Erythroblast (primary cell): ENCODE measurements around the gene BRD4.

ENCODE experiments used
- GATA1 ChIP-seq: IDR thresholded peaks from 2 replicates; pipeline ENCODE4 v1.6.1; 2011; ENCODE audit warnings: low read depth, mild to moderate bottlenecking, control low read depth, low read length, moderate library complexity
- POLR2A ChIP-seq: IDR thresholded peaks from 2 replicates; pipeline ENCODE4 v1.6.1; 2011; ENCODE audit warnings: mild to moderate bottlenecking, low read length

DNA sequence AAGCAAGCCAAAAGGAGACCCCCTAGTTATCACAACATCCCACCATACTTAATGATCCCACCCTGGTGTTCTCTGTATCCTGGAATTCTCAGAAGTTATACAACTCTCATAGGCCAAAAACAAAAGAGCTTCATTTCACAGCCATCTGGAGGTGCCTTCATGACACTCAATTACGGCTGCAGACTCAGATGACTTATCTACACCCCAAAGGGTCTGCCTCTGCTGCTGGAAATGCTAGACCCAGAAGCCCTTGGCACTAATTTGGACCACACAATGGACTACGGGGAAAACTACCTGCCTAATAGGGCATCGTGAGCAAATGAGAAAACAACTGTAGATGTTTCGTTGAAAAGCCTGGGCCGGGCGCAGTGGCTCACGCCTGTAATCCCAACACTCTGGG is 40.2 kb downstream of the BRD4 start:
- TF ChIP-seq POLR2A (no peak), GATA1 (no peak)
